ENCODE measurements around the gene PRDM16.

DNA sequence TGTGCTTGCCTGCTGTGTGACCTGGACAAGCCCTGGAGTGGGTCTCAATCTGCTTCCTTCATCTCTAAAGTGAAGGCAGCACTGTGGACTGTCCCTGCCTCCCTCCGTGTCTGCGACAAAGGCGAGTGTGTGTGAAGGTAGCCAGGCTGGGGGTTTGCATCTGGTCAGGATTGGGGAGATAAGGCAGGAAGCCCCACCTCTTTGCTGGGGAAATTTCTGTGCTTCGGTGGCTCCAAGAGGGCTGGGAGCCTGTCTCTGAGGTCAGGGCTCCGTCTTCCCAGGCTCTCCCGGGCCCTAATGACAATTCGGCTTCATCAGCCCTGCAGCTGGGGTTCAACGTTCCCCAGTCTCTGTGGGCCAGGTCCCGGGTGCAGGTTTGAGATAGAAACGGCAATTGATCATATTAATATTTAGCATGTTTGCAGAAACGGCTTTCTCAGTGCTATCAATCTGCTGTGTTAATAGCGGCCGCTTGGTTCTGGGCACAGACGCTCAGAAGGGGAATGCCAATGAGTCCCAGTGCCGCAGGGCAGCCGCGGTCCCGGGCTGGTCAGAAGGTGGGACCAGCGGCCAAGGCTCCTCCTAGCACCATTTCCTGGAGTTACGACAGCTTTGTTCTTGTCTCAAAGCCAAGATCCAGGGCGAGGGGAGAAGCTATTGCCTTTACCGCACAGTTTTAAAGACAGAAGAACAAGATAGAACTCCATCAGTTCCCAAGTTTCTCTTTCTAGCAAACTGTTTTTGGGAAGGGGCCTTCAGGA, 105.7 kb downstream of the PRDM16 start:
- TF ChIP-seq, protein P1, sequence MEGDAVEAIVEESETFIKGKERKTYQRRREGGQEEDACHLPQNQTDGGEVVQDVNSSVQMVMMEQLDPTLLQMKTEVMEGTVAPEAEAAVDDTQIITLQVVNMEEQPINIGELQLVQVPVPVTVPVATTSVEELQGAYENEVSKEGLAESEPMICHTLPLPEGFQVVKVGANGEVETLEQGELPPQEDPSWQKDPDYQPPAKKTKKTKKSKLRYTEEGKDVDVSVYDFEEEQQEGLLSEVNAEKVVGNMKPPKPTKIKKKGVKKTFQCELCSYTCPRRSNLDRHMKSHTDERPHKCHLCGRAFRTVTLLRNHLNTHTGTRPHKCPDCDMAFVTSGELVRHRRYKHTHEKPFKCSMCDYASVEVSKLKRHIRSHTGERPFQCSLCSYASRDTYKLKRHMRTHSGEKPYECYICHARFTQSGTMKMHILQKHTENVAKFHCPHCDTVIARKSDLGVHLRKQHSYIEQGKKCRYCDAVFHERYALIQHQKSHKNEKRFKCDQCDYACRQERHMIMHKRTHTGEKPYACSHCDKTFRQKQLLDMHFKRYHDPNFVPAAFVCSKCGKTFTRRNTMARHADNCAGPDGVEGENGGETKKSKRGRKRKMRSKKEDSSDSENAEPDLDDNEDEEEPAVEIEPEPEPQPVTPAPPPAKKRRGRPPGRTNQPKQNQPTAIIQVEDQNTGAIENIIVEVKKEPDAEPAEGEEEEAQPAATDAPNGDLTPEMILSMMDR (IDR thresholded peaks at IDR 0.05), result peak in 1 of 5 experiments; percentile 17
- TF ChIP-seq EP300 (IDR thresholded peaks at IDR 0.05), result peak in 1 of 2 donors; percentile 69
